Central memory CD4-positive, alpha-beta T cell (primary cell): ENCODE results near the gene APOD.

Source experiments
- DNase-seq: peaks from one replicate; pipeline ENCODE4 v3.0.0; 2022

APOD gene

DNA sequence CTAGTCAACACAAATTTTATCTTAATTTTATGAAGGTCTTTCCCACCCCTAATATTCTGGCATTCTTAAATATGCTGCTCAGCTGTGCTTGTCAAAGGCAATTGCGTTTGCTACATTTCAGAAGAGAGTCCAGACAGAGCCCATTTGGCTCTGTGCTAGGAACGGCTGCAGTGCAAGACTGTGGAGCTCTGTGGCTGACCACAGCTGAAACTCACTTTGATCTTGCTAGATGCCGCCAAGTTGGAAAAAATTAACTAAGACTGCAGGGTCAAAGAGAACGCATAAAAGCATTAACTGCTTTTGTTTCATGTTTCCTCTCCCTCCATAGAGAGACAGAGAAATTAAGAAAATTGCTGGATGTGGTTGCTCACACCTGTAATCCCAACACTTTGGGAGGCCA, 33.0 kb downstream of the APOD start:
- DNase-seq: no peak

DNA sequence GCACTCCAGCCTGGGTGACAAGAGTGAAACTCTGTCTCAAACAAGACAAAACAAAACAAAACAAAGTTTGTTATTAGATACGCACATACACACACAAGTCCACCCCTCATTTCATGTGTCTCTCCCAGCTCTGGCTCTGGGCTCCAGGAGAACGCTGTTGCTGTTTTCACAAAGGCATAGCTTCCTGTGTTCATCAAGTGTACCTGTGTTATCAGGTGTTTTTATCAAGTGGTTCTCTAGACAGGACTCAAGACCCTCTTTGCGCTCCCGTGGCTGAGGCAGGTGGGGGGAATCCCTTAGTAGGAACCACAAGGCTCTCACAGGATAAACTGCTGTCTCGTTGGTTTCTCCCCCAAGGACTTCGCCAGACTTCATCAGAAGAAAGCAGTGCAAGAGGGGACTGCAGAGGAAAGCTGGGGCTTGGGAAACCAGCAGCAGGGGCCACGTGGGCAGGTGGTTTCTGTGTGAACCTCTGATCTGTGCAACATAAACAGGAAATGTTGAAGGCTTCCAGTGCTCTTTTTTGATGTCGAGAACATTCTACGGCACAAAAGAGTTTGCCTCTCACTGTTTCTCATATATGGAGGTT, 33.7 kb downstream of the APOD start:
- peak; percentile 92 for DNase-seq

DNA sequence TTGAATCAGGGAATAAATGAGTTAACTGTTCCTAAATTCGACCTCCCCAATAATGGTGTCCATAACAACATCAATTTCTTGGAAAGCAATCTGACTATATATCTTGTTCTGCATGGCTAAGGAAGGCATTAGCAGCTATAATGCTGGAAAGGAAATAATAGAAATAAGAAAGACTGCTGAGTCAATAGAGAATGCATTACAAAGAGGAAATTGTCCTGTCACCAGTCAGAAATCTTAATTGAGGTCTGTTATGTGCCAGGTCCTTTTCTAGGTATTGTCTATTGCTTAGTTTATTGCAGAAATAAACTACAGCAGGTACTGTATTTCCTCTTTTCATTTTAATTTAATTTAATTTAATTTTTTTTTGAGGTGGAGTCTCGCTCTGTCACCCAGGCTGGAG, 34.8 kb downstream of the APOD start:
- DNase-seq: no peak

DNA sequence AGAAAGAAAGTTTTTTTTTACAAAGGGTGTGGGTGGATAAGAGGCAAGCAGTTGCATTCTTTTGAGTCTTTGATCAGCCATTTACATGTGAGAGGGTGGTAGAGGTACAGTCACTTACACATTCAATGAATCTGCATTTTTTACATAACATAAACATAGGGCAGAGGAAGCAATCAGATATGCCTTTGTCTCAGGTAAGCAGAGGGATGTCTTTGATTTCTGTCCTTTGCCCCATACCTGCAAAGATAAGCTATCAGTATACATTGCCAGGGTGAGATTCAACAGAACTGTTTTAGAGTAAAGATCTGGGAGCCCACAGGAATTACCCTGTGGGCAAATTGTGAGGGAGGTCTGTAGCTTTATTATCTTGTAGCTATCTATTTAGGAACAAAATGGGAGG, 35.2 kb downstream of the APOD start:
- no peak for DNase-seq

DNA sequence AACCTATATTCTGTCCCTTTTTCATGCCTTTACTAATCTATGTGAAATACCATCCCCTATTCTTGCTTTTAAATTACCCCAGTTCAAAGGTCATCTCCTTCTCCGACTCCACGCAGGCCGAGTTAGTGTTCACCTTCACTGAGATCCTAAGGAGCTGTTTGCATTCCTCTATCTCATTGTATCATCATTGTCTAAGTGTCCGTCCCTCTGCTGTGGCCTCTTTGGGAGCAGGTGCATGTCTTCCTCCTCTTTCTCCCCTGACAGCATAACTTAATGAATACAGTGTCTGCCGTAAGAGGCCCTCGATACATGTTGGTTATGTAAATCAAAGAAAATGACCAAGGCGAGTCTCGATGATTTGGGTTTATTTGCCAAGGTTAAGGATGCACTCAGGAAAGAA, 35.7 kb downstream of the APOD start:
- no peak for DNase-seq

DNA sequence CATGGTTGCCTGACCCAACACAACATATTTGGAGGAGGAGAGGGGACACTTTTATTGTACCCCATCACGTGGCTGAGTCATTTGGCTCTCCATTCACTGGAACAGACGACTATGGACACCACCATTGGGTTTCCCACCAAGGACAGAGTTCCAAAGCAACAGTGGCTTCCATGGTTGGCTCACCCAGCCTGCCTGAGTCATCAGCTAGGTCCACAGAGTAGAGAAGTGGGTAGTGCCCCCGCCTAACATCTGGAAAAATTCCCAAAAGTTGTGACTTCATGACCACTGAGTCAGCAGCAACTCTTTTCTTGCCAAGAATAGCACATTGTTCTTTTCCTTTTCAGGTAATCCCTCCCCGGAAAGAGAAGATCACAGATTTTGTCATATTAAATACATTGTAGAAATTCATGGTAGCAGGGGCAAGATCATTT, 37.6 kb downstream of the APOD start:
- no peak for DNase-seq

DNA sequence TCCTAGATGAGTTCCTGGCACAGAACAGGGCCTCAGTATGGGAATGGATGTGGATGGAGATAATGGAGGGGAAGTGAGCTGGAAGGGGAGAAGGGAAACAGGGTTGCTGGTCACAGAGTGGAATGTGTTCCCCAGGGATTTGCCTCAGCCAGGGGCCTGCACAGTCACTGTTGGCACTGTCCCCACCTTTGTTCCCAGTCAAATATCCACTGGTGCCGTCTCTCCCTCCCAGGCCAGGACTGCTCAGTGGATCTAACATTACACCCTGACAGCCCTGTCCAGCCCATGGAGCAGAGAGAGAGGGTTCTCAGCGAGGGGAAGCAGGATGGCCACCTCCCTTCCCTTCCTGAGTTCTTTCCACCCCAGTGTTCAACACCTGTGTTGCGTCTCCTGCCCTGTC, 39.1 kb downstream of the APOD start:
- DNase-seq: no peak

DNA sequence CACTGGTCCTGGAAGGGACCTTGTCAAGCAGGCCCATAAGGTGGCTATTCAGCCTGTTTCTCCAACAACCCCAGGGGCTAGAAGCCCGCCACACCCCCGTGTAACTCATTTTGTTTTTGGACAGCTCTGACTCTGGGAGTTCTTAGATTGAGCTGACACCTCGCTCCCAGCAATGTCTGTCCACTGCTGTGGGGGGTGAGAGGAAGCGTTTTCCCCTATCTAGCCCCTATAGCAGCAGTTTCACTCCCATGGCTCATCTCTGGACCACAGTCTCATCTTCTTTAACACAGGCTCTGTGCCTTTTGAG, 39.6 kb downstream of the APOD start:
- DNase-seq: no peak

DNA sequence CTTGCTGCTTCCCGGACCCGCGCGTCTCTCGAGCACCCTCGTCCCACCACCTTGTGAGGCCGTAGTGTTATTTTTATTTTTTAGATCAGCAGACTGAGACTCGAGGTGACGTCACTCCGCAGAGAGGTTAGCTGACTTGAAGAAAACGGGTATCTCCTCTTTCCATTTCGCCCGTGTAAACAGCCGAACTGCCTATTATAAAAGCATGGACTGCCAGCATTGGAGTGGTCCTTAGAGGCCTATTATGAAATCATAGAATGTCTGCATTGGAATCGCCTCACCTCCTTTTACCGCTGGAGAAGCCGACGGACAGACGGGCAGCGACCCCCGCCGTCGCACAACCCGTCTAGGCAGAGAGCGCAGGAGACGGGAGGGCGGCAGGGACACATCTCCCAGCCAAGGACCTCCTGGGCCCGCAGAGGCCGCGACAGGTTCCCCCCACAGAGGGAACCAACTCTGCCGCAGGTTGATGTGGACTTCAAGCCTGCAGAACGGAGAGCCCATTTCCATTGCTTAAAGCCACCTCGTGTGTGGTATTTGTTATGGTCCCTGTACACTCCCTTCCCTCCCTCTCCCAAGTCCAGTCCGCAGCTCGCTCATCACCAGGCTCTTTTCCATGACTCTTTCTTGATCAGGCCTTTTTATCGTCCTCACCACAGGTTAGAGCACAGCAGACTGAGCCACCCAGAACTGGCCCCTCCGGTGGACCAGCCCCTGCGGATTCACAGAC, 40.1 kb downstream of the APOD start:
- no peak for DNase-seq

DNA sequence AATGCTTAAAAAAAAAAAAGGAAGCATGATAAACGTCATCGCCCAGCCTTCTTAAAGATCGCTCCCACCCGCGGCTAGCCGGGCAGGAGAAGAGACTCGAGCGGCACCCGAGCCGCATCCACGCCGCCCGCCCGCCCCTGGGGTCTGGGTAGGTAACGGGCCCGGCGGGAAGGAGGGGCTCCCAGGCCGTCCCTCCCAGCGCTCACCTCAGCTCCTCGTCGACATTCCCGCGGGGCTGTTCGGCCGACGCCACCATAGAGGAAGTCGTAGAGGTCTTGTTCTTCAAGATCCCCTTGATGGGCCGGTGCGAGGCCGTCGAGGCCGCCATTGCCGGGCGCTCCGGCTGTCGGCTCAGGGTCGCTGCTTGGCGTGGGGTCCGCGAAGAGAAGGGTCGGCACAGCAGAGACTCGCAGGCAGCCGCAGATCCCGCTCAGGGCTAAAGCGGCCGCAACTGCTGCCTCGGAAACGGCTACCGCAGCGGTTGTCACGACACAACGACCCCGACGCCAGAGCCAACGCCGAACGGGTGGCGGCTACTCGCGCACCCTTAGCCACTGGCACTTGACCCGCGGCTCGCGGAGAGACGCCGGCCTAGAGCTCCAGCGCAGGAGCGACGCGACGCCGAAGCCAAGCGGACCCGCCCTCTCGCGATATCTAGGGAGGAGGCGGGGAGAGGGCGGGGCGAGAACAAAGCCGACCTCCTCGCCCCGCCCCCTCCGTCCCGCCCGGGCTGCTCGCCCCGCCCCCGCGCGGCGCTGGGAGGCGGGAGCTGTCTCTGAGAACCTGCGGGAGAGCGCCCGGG, 40.8 kb downstream of the APOD start, which contains the start of gene PPP1R2:
Gene PPP1R2 (minus strand): TSS at position 628 of the 802 bp plus-strand sequence. CDS start 300 bp downstream, at position 328.
- DNase-seq: peak; percentile 91

DNA sequence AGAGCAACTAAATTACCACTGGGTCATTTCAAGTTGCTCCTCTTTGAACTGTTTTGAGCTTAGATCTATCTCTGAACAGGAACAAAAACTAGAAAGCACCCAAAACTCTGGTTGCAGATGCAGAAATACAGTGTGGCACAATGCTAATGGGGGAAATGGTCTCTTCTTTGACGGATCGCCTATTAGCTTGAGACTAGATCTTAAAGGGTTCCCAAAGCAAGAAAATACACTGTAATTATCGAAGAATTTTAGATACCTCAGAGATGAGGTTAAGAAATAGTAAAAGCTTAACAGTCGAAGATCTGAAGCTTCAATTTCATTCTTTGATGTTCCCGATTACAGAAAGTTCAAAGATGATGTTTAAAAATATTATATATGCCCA, 41.4 kb downstream of the APOD start:
- DNase-seq: no peak

DNA sequence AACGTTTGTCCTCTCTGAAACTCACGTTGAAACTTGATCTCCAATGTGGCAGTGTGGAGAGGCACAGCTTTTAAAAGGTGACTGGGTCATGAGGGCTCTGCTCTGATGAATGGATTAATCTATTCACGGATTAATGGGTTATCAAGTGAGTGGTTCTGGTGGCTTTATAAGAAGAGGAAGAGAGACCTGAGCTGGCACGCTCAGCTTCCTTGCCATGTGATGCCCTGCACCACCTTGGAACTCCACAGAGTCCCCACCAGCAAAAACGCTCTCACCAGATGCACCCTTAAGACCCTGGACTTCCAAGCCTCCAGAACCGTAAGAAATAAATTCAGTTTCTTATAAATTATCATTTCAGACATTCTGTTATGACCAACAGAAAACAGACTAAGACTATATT, 43.2 kb downstream of the APOD start:
- DNase-seq: no peak

DNA sequence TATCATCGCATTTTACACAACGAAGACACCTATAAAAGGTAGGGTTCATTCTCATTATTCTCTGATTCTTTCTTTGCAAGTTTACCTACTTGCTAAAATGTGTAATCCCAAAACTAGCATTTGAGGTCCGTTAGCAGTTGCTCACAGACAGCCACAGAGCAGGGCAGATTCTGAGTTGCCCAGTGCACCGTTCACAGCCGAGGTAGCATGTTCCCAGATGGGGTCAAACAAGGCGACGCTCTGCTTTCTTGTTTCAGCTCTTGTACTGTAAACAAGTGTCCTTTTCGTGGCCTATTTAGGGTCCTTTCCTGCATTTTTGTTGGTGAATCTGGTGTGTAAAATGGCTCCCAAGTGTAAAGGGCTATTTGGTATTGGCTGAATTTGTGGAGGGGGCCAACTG, 43.7 kb downstream of the APOD start:
- no peak for DNase-seq

DNA sequence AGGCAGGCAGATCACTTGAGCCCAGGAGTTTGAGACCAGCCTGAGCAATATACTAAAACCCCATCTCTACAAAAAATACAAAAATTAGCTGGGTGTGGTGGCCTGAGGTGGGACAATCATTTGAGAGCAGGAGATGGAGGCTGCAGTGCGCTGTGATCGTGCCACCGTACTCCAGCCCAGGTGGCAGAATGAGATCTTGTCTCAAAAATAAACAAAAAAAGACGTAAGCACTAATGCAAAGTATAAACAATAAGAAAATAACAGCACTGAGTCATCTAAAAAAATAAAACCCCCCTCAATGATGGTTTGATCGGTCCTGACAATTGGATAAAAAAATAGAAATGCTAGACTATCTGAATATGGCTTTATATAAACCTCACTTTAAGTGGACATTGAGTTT, 44.3 kb downstream of the APOD start:
- no peak for DNase-seq

DNA sequence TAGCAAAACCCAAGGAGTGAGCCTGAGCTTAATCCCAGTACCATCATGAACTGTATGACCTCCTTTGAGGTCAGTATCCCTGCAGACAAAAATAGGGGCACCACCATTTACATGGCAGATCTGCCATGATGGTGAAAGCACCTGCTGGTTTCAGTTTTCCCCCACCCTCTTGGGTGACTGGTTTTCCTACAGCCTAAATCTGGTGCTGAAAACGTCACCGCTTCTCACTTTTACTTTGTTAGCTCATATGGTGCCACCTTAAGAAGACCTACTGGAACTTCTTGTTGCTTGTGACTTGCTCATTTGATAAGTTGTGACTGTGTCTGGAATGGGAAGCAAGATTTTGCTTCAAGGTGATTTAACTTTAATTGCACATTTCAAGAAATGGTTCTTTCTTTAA, 45.7 kb downstream of the APOD start:
- DNase-seq: peak; percentile 55

DNA sequence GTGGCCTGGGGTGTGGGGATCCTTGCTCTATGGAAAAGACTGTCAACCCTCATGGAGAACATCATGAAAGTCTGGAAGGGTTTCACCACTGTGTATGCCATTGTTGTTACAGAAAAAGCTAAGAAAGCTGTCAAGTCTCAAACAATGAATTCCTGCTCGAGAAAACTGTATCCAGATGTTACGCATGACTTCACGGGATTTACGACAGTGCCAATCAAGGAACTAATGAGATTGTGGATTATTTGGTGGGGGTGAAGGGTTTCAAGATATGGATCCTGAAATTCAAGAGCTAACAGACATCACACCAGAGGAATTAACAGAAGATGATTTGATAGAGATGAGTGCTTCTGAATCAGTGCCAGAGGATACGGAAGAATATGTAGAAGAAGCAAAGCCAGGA, 48.4 kb downstream of the APOD start:
- DNase-seq: no peak

DNA sequence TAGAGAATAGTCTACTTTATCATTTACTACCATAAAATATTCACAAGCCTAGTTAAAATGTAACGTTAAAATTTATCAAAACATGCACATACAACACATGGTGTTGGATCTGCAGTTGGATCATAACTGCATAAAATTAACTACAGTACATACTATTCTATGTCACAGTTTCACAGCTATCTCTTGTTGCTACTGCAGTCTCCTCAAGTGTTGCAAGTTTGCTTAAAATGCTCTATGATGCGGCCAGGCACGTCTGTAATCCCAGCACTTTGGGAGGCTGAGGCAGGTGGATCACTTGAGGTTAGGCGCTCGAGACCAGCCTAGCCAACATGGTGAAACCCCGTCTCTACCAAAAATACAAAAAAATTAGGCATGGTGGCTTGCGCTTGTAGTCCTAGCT, 50.9 kb downstream of the APOD start:
- DNase-seq: no peak

DNA sequence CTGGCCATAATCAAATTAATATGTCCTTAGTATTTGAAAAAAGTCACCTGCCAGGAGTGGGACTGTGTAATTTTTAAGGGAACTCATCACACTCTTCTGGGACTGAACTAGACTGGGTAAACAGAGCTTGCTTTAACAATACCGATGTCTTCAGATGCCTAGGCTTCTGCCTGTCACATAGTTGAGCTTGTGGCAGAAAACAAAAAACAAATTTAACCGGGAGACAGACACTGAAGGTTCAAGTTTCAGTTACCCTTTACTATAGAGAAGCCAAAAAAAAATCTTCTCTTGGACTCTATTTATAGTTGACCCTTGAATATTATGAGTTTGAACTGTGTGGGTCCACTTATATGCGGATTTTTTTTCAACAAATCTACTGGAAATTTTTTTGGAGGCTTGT, 51.4 kb downstream of the APOD start:
- no peak for DNase-seq

DNA sequence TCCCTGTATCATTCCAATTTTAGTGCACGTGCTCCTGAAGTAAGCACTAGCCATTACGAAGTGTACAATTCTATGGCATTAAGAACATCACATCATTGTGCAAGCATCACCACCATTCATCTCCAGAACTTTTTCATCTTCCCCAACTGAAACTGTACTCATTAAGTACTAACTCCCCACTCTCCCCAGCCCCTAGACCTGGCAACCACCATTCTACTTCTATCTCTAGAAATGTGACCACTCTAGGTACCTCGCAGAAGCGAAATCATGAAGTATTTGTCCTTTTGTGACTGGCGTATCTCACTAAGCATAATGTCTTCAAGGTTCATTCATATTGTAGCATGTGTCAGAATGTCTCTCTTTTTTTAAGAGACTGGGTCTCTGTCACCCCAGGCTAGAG, 52.1 kb downstream of the APOD start:
- no peak for DNase-seq

DNA sequence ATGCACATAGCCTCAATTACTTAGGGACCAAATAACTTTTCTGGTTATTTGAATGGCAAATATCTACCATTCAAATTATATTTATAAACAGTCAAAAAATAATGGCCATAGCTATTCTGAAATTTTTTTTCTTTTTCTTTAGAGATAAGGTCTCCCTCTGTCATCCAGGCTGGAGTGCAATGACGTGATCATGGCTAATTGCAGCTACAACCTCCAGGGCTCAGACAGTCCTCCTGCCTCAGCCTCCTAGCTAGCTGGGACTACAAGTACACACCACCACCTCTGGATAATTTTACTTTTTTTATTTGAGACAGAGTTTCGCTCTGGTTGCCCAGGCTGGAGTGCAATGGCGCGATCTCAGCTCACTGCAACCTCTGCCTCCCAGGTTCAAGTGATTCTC, 57.2 kb downstream of the APOD start:
- DNase-seq: no peak

DNA sequence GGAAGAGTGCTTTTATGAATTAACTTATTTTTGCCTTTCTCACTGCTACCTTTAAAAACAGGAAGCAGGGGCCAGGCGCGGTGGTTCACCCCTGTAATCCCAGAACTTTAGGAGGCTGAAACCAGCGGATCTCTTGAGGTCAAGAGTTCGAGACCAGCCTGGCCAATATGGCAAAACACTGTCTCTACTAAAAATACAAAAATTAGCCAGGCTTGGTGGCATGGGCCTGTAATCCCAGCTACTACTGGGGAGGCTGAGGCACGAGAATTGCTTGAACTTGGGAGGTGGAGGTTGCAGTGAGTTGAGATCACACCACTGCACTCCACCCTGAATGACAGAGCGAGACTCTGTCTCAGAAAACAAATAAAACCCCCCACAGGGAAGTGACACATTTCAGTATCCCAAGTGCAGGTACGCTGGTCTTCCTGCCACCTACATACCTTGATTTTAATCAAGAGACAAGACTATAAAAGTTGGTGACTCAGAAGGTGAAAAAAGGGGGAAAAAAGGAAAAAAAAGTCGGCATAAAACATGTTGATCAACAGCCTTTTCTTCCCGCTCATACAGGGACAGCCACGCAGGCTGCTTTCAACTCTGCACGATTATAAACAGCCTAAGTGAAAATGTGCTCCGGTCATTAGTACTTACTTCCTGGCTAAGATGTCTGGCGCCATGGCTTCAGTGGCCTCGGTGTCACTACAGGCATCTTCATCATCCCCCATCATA, 59.4 kb downstream of the APOD start:
- no peak for DNase-seq

DNA sequence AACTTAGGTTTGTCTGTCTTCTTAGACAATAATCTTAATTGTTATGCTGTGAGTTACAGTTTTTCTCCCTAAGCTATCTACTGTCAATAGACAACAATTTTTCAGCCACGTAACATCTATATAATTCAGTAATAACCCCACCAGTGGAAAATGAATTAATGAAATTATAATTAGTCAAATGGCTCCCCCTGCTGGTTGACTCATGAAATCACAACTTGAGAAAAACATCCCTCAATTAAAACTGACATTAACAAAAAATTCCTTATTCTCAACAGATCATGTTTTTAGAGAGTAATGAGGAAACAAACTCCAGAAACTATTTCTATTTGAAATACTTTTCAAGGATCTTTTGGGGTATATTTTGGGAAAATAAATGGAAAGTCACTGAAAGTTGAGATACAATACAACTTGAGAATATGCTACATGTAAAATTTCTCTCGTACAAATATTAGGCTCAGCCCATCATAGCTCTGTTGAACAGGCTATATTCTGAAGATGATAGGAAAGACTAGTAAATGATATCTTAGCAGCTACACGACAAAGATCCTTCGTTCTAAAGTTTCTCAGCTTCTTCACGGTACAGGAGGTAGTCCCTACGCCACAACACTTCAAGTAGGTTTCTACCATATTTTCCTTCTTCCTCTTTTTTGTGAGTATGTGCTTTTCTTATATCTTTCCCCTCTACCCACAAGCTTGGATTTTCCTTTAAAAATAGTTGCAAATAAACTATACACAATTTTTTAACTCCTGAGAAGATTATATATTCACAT, 61.3 kb downstream of the APOD start:
- DNase-seq: peak; percentile 44
